NCI-H1092 (cell line): ENCODE data around the gene PAIP2.

Experiments used
- DNase-seq: peaks from one replicate; lab custom pipeline; 2025; lab: John Stamatoyannopoulos, UW

The PAIP2 gene

DNA sequence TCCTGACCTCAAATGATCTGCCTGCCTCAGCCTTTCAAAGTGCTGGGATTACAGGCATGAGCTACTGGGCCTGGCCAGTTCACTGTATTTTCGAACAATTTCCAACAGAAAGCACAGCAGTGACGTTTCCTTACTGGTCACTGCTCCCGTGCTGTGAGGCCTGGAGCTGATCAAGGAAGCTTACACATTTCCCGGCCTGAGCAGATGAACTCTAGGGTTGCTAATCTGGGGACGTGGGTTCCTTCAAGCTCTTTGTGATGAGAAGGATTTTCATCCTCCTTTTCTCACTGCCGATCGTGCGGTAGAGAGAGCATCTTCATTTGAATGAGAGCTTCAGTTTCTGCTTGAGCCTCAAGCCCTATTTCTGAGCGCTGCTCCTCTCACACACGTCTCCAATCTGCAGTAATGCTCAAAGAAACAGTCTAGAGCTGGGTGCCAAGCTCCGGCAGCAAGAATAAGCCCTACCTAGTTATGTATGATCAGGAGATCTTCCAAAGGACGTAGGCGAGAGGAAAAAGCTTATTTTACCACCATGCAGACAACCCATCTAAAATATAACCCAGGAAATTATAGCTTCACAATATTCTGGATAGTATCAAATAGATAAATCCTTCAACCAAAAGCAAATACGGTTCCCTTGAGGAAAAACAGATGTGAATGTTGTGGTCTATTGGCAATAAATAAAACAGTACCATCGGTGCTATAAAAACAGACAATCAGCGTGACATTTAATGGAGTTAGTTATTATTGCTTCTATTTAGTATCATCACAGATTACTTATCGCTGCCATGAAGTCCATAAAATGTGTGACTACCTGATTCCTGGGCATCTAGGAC, 69.6 kb downstream of the PAIP2 start:
- no peak for DNase-seq

DNA sequence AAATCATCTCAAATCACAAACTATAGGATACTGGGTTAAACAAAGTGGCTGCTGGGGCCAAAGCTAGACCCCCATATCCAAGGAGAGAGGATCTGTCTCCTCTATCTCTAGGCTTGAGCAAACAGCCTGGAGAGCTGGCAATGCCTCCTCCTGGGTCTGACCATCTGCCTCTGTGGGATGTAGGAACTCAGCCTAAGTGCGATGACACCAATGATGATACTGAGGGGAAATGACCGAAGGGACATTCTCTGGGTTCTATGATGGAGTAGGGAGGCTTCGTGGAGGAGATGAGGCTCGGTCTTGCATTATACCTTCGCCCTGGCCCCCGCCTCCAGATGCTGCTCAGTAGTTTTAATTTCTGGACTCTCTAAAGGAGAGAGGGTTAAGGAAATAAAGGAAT, 71.5 kb downstream of the PAIP2 start:
- no peak for DNase-seq

DNA sequence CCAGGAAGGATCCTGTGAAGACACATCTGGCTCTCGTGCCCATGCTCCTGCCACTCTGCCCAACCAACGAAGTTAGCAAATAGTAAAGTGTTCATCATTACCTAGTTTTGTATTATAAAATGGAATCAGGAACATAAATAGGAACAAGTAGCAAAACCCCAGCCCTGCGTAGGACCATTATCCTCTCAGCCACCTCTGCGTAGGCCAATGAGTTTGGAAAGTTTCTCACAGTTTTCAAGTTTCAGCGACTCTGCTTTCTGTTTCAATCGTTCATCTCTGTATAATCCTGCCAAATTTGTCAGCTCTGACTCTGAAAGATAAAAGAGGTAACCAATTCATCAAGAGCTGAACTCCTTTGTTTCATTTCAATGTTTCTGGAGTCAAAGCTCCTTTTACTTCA, 72.3 kb downstream of the PAIP2 start:
- DNase-seq: no peak

GRCh38 chr5:139414581-139415130, 73.0 kb downstream of the PAIP2 start:
- DNase-seq: no peak

DNA sequence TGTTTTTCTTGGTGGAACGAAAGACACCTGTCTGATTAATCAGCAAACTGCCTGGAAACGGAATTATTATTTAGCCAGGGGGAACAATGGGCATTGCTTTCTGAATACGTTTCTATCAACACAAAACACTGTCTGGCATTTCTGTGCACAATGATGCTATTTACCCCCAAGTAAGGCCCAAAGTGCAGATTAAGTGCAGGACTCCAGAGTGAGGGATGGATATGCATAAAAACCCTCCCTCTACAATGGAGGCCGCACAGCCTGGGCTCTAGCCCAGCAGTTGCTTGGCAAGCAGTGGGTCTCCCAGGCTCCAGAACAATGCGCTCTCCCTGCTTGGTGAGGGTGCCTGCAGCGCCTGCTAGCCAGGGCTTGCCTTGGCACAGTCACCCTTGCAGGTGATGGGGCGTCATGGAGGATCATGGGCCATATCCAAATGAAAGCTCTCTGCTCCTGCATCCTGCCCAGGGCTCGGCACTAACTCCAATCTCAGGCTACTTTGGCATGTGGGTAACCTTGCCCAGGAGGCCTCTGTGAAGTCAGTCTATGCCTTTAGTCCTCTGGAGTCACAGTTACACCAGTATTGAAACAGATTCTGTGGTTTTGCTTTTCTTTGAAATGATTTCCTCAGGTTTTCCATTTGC, 73.7 kb downstream of the PAIP2 start:
- DNase-seq: no peak

DNA sequence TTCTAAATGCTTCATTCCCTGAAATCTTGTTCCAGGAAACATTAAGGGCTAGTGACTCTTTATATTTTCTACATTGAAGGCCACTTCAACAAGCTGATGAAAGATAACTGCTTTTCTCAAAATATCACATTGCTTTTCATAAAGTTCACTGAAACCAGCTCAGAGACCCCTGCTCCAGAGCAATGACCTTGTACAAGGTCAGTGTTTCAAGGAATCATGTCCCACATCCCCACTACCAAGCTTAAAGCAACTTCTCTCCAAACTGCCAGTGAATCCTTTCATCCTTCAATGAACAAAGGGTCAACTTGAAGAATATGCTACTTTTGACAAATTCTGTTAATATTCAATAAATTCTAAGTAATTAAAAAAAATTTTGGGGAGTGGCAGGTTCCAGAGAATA, 74.2 kb downstream of the PAIP2 start:
- no peak for DNase-seq

DNA sequence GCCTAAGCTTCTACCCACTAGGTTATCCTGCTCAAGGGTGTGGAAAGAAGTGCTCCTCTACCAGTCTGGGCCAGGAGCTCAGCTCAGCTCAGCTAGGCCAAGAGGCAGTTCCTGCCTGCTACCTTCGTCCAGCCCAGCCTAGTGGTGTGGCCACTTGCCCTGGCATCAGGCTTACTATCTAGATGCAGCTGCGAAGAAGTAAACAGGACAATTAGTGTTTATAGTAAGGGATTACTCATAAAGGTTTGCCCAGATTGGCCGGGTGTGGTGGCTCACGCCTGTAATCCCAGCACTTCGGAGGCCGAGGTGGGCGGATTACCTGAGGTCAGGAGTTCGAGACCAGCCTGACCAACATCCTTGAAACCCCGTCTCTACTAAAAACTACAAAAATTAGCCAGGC, 75.0 kb downstream of the PAIP2 start:
- no peak for DNase-seq

- no peak for DNase-seq
Measured at GRCh38 chr5:139417214-139417613, 75.6 kb downstream of the PAIP2 start.

- no peak for DNase-seq
Measured at GRCh38 chr5:139418793-139419192, 77.1 kb downstream of the PAIP2 start.
